Sigmoid colon (tissue), 7 donors: ENCODE data around the gene TOX2. TPM values are rescaled to one million over a fixed set of nuclear protein-coding genes. Genes with fewer than 3 reads are reported as not detected.

Experiments
- DNase-seq: peaks from one replicate; pipeline ENCODE4 v3.0.0-alpha.2; 2019
- H3K27ac ChIP-seq, 4 donors: fragments of 200-600 bp; sonication (generic); one replicate each; pipeline ENCODE4 v1.5.1; 2016 to 2019; ENCODE audit warnings: mild to moderate bottlenecking in 1 of 4
- H3K27me3 ChIP-seq, 3 donors: fragments of 200-600 bp; sonication (generic); one replicate each; pipeline ENCODE4 v1.5.1; 2019; ENCODE audit warnings: mild to moderate bottlenecking in 1 of 3
- H3K36me3 ChIP-seq, 4 donors: fragments of 200-600 bp; sonication (generic); one replicate each; pipeline ENCODE4 v1.5.1; 2016 to 2019
- H3K4me1 ChIP-seq, 4 donors: fragments of 200-600 bp; sonication (generic); one replicate each; pipeline ENCODE4 v1.5.1; 2017 to 2019
- H3K4me3 ChIP-seq, 4 donors: fragments of 200-600 bp; sonication (generic); one replicate each; pipeline ENCODE4 v1.5.1; 2017 to 2019; ENCODE audit warnings: mild to moderate bottlenecking in 2 of 4, moderate library complexity in 1 of 4
- H3K9me3 ChIP-seq, 4 donors: fragments of 200-600 bp in 3 of 4; sonication (generic) in 3 of 4; one replicate each; pipeline versions ENCODE4 v1.5.1 to v1.6.1; 2013 to 2019
- EP300 ChIP-seq, 4 donors: sonication (generic); formaldehyde crosslinking; IDR thresholded peaks; one replicate each; pipeline ENCODE4 v1.6.1; 2017; ENCODE audit warnings: antibody characterized with exemption in 4 of 4
- POLR2A ChIP-seq, 2 donors: fragments of 450-650 bp; IDR thresholded peaks; one replicate each; pipeline ENCODE4 v1.6.1; 2016; ENCODE audit warnings: antibody characterized with exemption in 2 of 2, mild to moderate bottlenecking in 2 of 2, moderate library complexity in 2 of 2
- POLR2AphosphoS5 ChIP-seq, 4 donors: sonication (generic); formaldehyde crosslinking; IDR thresholded peaks; one replicate each; pipeline ENCODE4 v1.6.1; 2017; ENCODE audit warnings: antibody characterized with exemption in 4 of 4
- WGBS, 2 donors: extraction: QIAGEN DNeasy Blood & Tissue Kit; methylation state at CpG; one replicate each; pipeline ENCODE4 v1.1.7; 2013; 5-methylcytosine and 5-hydroxymethylcytosine counted together
- intact Hi-C: fragments of 100-400 bp; cut with DNase I; formaldehyde crosslinking; loops from one replicate; pipeline ENCODE4 v1.15.1; 2023
- polyA plus RNA-seq, 3 donors: library from polyadenylated mRNA; stranded (reverse); fragments of 200-250 nt; gene quantifications; one replicate each; pipeline ENCODE4 v1.2.3, GENCODE V29; 2013
- total RNA-seq, 4 donors: library from RNA; depleted of rRNA; stranded (reverse); fragments of >200 nt; gene quantifications; one replicate each; pipeline ENCODE4 v1.1.0, GENCODE V29; 2016
- TF ChIP-seq, protein P1 (sequence below), 4 experiments: fragments of 450-650 bp in 3 of 4; fragments of 200-600 bp in 1 of 4; IDR thresholded peaks; one replicate each; pipeline ENCODE4 v1.5.1; 2016 to 2019; ENCODE audit warnings: antibody characterized with exemption in 4 of 4, mild to moderate bottlenecking in 3 of 4, moderate library complexity in 2 of 4
- donor health status: healthy with polysubstance abuse.
- donor health status: Bipolar disorder and iron deficiency.
- donor health status: healthy.

Gene TOX2, protein sequence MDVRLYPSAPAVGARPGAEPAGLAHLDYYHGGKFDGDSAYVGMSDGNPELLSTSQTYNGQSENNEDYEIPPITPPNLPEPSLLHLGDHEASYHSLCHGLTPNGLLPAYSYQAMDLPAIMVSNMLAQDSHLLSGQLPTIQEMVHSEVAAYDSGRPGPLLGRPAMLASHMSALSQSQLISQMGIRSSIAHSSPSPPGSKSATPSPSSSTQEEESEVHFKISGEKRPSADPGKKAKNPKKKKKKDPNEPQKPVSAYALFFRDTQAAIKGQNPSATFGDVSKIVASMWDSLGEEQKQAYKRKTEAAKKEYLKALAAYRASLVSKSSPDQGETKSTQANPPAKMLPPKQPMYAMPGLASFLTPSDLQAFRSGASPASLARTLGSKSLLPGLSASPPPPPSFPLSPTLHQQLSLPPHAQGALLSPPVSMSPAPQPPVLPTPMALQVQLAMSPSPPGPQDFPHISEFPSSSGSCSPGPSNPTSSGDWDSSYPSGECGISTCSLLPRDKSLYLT
- total RNA-seq (1 to 10 TPM in 2 of 4 donors, under 1 TPM in 2; 0.27 to 3.2 (median 1.2) TPM), polyA plus RNA-seq (1 to 10 TPM; 1.2 to 8.1 (median 3.6) TPM)

DNA sequence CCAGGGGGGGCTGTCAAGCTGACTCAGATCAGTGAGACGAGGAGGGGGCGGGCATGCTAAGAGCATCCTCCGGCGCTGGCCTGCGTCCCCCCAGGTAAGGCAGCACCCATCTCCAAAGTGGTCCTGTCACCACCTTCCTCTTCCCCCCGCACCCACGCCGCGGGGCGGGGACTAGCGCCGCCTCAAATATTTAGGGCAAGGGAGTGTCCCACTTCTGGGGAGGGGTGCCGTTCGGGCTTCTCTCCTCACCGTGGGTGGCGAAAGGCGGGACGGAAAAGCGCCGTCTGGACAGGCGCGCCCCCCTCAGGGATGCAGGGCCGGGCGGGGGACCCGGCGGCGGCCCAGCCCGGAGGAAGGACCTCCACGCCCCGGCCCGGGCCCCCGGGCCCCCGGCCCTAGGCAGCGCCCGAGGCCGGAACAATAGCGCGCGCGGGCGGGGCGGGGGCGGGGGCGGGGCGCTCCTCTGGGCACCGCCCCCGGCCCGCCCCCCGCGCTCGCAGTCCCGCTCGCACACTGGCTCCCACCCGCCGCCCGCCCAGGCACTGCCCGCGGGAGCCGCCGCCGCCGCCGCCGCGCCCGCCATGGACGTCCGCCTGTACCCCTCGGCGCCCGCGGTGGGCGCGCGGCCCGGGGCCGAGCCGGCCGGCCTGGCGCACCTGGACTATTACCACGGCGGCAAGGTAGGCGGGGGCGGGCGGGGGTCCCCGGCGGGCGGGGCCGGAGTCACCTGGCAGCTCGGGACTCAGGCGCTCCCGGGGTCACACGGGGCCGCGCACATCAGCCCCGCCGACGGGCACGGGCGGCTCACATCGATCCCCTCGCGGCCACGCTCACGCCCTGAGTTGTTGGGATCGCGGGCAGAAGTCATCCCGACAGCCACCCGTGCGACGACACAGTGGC is at the start of gene TOX2:
TOX2 (plus strand) TSS at position 542 of the 900 bp plus-strand sequence; CDS start at position 582, 40 bp downstream.
- TF ChIP-seq EP300 (IDR thresholded peaks at IDR 0.05) = no peak
- Histone ChIP-seq H3K4me3 (peak within 1 kb of the TSS; percentile 16 to 48 (median 43)), H3K27ac (peak within 1 kb of the TSS in 3 of 4 donors; percentile 12 to 78 (median 17)), H3K36me3 (no peaks in the 10 kb centered on the region), H3K27me3 (peaks cover 14 to 42% (median 34%) of the 10 kb centered on the region in 3 donors), H3K9me3 (peaks cover 0 to 18% (median 6%) of the 10 kb centered on the region in 4 donors), H3K4me1 (peaks cover 0 to 22% (median 12%) of the 10 kb centered on the region in 4 donors)
- WGBS, 2 donors = 3% methylated on average over 111 of the region's 111 CpGs
- no peak for DNase-seq
- intact Hi-C loops = no loop called here

DNA sequence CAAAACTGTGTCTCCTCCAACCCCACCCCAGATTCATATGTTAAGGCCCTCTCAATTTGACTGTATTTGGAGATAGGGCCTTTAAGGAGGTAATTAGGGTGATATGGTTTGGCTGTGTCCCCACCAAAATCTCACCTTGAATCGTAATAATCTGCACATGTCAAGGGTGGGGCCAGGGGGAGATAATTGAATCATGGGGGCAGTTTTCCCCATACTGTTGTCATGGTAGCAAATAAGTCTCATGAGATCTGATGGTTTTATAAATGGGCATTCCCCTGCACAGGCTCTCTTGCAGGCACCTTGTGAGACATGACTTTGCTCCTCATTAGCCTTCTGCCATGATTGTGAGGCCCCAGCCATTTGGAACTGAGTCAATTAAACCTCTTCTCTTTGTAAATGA is 46.6 kb upstream of the TOX2 start:
- intact Hi-C loops = no loop called here

DNA sequence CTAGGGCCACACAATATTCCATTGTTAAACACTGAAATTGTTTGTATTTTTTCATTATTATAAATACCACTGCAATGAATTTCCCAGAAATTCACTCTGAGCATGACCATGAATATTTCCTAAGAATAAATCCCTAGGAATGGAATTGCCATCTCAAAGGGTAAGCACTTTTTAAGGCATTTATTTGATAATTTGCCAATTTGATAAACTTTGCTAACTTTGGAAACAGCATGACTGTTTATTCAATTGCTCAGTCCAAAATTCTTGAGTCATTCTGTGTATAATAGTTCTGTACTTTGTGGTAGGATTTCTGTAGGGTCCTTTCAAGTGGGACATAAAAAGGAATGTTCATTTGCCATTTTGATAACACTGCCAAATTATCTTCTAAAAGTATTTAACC is 44.2 kb upstream of the TOX2 start:
- H3K4me1 ChIP-seq = no peaks in the 10 kb centered on the region
- no peaks in the 10 kb centered on the region for H3K9me3 ChIP-seq
- no peaks in the 10 kb centered on the region for H3K36me3 ChIP-seq
- TF ChIP-seq POLR2AphosphoS5 (IDR thresholded peaks at IDR 0.05) = no peak
- TF ChIP-seq, protein P1, sequence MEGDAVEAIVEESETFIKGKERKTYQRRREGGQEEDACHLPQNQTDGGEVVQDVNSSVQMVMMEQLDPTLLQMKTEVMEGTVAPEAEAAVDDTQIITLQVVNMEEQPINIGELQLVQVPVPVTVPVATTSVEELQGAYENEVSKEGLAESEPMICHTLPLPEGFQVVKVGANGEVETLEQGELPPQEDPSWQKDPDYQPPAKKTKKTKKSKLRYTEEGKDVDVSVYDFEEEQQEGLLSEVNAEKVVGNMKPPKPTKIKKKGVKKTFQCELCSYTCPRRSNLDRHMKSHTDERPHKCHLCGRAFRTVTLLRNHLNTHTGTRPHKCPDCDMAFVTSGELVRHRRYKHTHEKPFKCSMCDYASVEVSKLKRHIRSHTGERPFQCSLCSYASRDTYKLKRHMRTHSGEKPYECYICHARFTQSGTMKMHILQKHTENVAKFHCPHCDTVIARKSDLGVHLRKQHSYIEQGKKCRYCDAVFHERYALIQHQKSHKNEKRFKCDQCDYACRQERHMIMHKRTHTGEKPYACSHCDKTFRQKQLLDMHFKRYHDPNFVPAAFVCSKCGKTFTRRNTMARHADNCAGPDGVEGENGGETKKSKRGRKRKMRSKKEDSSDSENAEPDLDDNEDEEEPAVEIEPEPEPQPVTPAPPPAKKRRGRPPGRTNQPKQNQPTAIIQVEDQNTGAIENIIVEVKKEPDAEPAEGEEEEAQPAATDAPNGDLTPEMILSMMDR (IDR thresholded peaks at IDR 0.05) = no peak
- no peak for TF ChIP-seq EP300 (IDR thresholded peaks at IDR 0.05)
- TF ChIP-seq POLR2A (IDR thresholded peaks at IDR 0.05) = no peak
- intact Hi-C loops = no loop called here
- H3K27me3 ChIP-seq = no peaks in the 10 kb centered on the region
- H3K27ac ChIP-seq = no peak overlapping the region
- no peak overlapping the region for H3K4me3 ChIP-seq
- no peak for DNase-seq

More for the DNA sequence above, 46.6 kb upstream of the TOX2 start:
- H3K4me1 ChIP-seq = peaks cover 0 to 8% (median 0%) of the 10 kb centered on the region in 4 donors
- H3K27ac ChIP-seq = no peak overlapping the region
- H3K4me3 ChIP-seq = no peak overlapping the region
- no peak for TF ChIP-seq EP300 (IDR thresholded peaks at IDR 0.05)
- no peak for TF ChIP-seq POLR2AphosphoS5 (IDR thresholded peaks at IDR 0.05)
- TF ChIP-seq, protein P1 (IDR thresholded peaks at IDR 0.05) = no peak
- TF ChIP-seq POLR2A (IDR thresholded peaks at IDR 0.05) = no peak
- H3K9me3 ChIP-seq = no peaks in the 10 kb centered on the region
- H3K36me3 ChIP-seq = no peaks in the 10 kb centered on the region
- H3K27me3 ChIP-seq = no peaks in the 10 kb centered on the region
- no peak for DNase-seq
- 90 to 91% methylated on average over 1 of the region's 1 CpG for WGBS, 2 donors

DNA sequence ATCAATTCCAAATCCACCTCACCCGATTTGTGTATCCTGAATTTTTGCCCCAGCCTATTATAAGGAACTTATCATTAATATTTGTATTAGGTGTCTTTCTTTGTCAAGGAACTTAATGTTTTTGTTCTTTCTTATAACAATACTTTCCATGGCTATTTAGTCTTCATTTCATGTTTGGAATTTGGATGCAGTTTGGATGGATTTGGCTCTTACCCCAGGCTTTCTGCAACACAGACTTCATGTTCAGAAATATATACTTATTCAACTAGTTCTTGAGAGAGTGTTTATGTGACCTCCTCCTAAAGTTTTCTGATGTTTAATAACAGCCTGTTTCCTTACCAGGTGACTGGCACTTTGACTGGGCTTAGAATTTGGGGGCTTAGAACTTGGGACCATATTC is 35.9 kb upstream of the TOX2 start:
- DNase-seq = no peak
- H3K4me3 ChIP-seq = no peak overlapping the region
- H3K36me3 ChIP-seq = no peaks in the 10 kb centered on the region
- intact Hi-C loops = no loop called here
- TF ChIP-seq POLR2AphosphoS5 (IDR thresholded peaks at IDR 0.05) (no peak), EP300 (IDR thresholded peaks at IDR 0.05) (no peak), POLR2A (IDR thresholded peaks at IDR 0.05) (no peak)
- TF ChIP-seq, protein P1 (IDR thresholded peaks at IDR 0.05) = no peak
- WGBS, 2 donors = 82 to 88% methylated on average over 1 of the region's 1 CpG
- H3K4me1 ChIP-seq = no peaks in the 10 kb centered on the region
- no peaks in the 10 kb centered on the region for H3K27me3 ChIP-seq
- no peaks in the 10 kb centered on the region for H3K9me3 ChIP-seq
- H3K27ac ChIP-seq = peak overlapping the region in 1 of 4 donors; percentile 33

DNA sequence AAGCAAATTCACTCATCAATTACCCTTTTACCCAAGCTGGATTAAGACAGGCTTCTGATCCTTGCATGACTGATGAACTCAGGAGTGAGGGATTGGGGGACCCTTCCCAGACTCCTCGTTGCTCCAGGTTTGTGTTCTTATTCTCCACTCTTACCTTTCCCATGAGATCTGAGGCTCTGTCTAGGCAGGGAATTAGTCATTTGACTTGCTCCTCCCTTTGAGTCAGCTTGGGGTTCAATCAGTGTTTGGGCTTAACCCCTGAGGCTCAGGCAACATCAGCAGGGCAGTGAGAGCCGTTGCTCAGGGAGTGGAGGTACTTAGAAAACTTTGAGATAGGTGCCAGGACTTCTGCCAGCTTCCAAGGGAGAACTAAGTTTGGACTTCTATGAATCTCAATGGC is 20.7 kb upstream of the TOX2 start:
- Histone ChIP-seq H3K36me3 (no peaks in the 10 kb centered on the region), H3K9me3 (peaks cover 0 to 5% (median 1%) of the 10 kb centered on the region in 4 donors), H3K4me1 (no peaks in the 10 kb centered on the region), H3K4me3 (no peak overlapping the region), H3K27ac (no peak overlapping the region), H3K27me3 (no peaks in the 10 kb centered on the region)
- intact Hi-C loops = no loop called here
- TF ChIP-seq POLR2A (IDR thresholded peaks at IDR 0.05) (no peak), EP300 (IDR thresholded peaks at IDR 0.05) (no peak), POLR2AphosphoS5 (IDR thresholded peaks at IDR 0.05) (no peak)
- TF ChIP-seq, protein P1 (IDR thresholded peaks at IDR 0.05) = no peak
- WGBS, 2 donors = 38 to 53% methylated on average over 2 of the region's 2 CpGs
- DNase-seq = no peak
